ENCODE measurements around the gene KRTAP12-1.

DNA sequence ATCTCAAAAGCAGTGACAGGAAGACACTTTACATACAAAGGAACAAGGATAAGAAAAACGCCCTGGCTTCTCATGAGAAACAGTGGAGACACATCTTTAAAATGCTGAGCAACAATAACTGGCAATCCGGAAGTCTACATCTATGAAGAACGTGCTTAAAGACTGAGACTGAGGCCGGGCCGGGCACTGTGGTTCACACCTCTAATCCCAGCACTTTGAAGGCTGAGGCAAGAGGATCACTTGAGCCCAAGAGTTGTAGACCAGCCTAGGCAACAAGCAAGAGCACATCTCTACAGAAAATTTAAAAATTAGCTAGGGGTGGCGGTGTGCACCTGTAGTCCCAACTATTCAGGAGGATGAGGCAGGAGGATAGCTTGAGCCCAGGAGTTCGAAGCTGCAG, 2.1 kb upstream of the KRTAP12-1 start:
- TF ChIP-seq FOXA1 (IDR thresholded peaks at IDR 0.05; ENCODE audit: borderline replicate concordance) (no peak), NR2C2 (CRISPR knock-in tag; IDR thresholded peaks at IDR 0.05) (no peak), NR2C2 (tag; IDR thresholded peaks at IDR 0.05) (no peak), CREB1 (IDR thresholded peaks at IDR 0.05) (no peak), CREB1 (CRISPR knock-in tag; IDR thresholded peaks at IDR 0.05) (no peak), FOS (IDR thresholded peaks at IDR 0.05; ENCODE audit: extremely low read depth, insufficient read length) (no peak)
